Raji (cell line): ENCODE data around the gene COMMD9.

Experiments used
- POLR2A ChIP-seq: IDR thresholded peaks from 2 replicates; pipeline ENCODE4 v1.6.1; 2011; ENCODE audit warnings: low read depth, low read length, control low read depth; ENCODE audit not compliant: insufficient read depth

COMMD9 gene

DNA sequence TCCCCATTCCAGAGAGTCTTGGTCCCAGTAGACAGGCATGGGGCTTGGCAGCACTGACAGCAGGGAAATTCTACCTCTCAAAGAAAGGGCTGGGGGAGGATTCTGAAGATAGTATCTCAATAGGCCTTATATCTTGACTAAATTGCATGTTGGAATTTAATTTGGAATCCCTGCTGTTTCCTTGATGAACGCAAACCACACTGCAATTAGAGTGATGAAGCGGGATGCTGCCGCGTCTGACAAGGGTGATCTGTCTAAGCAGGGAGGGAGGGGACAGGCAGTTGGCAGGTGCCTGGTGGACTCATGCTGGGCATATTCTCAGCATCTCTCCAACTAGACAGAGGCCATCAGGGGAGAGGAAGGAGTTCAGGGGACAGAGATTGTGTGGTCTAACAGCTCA is 48.4 kb downstream of the COMMD9 start:
- TF ChIP-seq POLR2A = no peak

DNA sequence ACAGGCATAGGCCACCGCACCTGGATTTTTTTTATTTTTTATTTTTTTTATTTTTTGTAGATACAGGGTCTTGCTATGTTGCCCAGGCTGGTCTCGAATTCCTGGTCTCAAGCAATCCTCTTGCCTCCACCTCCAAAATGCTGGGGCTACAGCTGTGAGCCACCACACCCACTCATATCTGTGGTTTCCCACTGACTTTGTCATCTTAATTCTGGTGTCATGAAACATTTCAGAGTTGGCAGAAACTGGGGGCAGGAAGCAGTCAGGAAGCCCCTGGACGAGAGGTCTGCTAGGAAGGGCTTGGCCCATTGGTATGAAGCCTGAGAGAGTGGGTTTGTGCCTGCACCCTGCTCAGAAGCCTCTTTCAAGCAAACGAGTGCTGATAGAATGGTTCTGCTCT is 49.1 kb downstream of the COMMD9 start:
- TF ChIP-seq POLR2A = no peak

DNA sequence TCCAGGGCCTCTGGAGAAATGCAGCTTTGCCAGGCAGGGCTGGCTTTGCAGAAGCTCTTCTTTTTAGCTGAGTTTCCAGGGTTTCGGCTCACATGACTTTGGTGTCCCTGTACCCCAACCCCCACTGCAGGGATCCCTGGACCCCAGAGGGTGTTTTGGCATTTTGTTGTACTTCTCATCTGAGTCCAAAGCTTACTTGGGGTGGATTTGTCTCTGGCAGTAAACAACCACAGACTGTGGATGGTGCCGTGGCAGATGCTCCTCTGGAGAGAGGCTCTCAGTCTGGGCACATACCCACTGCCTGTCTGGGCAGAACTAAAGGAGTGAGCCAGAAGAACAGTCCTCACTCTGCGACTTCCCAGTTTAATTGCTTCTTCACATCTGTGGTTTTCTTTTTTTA is 49.6 kb downstream of the COMMD9 start:
- no peak for TF ChIP-seq POLR2A

DNA sequence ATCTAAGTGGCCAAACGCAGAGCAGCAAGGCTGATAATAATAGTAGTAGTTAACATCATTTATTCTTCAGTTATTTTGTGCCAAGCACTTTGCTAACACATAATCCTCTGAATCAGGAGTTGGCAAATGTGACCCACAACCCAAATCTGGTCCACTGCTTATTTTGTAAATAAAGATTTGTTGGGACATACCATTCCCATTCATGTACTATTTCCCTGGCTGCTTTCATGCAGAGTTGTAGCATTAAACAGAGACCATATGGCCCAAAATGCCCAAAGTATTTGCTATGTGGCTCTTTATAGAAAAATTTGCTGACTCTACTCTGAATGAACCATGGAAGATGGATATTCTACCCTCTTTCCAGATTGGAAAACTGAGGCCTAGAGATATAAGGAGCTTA is 50.3 kb downstream of the COMMD9 start:
- TF ChIP-seq POLR2A = no peak

DNA sequence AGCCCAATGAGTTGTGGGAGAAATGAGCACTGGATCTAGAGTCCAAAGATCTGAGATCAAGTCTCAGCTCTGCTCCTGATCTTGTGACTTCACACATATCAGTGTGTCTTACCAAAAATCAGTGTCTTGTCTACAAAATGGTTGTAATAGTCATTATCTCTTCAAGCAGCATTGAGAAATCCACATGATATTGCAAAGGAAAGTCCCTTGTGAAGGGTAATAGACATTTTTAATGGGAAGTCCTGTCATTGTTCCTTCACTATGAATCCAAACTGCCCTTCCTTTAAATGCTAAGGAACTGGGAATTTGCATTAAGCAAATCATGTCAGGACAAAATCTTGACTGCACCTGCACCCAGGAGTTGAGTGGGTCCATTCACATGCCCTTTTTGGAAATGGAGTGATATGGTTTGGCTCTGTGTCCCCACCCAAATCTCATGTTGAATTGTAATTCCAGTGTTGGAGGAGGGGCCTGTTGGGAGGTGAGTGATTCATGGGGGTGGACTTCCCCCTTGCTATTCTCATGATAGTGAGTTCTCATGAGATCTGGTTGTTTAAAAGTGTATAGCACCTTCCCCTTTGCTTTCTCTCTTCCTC is 51.1 kb downstream of the COMMD9 start:
- no peak for TF ChIP-seq POLR2A

DNA sequence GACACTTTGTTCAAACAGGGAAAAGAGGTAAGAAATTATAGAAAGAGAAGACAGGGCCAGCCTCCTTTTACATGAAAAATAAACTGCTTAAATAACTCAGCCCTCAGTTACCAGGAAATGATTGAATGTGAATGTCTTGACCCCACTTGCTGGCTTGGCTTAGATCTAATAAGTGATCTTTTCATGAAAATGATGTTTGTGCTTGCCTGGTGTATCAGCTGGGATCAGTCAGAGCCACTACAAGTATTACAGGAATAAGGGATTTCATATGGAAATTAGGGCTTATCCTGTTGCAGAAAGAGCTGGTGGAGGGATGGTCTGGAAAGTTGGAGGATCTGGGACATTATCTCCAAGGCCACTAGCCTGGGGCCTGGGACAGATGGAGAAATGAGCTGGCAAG is 51.8 kb downstream of the COMMD9 start:
- no peak for TF ChIP-seq POLR2A

DNA sequence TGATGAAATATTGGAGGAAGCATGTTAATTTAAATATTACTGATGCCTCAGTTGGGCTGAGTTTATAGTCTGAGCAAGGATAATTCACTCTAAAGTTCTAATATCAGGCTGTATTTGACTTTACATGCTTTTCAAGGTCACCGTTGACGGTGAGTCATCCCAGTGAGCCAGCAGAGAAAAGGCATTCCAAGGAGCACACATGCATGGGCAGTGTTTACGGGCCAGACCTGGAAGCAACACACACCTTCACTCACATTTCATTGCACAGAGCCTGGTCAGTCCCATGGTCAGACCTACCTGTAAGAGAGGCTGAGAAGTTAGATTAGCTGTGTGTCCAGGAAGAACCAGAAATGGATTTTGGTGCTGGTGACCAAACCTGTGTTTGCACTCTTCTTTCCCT is 53.5 kb downstream of the COMMD9 start:
- TF ChIP-seq POLR2A = no peak

DNA sequence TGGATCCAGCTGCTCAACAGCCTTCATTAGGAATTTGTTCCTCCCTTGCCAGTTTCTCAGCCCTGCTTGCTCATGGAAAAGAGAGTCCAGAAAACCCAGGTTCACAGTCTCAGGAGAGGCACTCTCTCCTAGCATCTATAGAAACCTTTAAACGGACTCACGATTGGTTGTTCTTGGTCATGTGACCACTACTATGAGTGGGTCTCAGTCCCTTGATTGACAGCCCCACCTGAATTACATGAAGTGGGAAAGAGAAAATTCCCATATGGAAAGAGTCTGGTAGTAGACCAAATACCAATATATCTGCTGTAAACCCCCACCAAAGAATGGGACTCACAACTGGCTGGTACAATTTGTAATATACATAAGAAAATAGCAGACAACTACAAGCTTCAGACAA is 54.4 kb downstream of the COMMD9 start:
- no peak for TF ChIP-seq POLR2A

DNA sequence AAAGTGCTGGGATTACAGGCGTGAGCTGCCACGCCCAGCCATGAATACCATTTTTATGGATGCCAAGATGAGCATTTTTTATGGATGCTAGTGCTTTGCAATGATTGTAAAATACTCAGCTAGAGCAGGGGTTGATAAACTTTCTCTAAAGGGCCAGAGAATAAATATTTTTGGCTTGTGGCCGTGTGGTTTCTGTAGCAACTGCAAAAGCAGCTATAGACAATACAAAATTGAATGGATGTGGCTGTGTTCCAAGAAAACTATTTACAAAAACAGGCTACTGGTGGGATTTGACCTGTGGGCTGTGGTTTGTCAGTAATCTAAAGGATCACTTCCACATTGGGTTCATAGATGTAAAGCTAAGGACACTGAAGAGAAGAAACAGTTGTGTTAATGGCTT is 56.0 kb downstream of the COMMD9 start:
- no peak for TF ChIP-seq POLR2A

DNA sequence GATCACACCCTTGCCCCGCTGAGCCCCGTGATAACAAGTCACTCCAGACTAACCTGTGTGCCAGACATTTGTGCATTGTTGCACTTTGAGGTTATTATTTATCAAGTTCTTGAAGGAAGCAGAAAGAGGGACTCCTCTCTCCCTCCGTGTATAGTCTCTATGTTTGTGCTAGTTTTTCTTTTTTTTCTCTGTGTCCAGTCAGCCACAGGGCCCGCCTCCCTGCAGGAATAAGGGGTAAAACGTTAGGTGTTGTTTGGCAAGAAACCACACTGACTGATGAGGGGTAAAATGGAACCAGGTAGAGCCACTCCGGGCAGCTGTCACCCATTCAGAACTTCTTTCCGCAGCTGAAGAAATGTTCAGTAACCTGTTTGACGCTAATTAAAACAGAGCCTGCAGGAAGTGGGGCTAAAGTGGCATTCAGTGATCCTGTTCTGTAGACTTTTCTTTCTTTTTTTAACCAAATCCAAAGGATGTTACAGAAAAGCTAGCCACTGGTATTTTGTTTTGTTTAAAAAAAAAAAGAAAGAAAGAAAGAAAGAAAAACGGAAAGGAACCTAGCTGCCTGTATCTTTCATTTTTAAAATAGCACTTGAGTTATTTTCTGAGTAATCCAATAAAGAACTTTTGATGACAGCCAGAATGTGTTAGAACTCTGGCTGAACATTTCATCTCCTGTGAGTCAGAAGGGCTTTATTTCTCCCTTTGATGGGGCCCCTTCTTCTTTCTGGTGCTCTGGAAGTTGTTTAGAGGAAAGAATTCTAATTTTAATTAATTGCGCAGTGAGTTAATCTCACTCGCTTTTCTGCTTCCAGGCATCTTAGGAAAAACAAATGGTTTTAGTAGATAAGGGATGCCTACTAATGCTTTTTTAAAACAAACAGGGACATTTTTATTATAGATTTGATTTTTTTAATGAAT is 58.2 kb downstream of the COMMD9 start:
- no peak for TF ChIP-seq POLR2A

DNA sequence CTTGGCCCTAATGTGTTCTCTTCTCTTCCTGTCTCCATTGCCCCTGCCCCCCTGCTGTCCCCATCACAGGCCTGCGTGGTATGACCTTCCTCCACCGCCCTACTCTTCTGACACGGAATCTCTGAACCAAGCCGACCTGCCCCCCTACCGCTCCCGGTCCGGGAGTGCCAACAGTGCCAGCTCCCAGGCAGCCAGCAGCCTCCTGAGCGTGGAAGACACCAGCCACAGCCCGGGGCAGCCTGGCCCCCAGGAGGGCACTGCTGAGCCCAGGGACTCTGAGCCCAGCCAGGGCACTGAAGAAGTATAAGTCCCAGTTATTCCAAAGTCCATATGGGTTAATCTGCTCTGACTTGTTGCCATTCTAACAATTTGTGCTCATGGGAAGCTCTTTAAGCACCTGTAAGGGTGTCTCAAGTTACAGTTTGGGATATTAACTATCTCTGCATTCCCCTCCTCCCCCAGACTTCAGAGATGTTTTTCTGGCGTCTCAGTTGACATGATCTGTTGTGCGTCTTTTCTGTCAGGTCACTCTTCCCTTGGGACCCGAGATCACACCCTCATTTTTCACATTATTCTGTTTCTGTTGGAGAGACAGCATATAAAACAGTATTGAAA is 60.0 kb downstream of the COMMD9 start:
- no peak for TF ChIP-seq POLR2A

DNA sequence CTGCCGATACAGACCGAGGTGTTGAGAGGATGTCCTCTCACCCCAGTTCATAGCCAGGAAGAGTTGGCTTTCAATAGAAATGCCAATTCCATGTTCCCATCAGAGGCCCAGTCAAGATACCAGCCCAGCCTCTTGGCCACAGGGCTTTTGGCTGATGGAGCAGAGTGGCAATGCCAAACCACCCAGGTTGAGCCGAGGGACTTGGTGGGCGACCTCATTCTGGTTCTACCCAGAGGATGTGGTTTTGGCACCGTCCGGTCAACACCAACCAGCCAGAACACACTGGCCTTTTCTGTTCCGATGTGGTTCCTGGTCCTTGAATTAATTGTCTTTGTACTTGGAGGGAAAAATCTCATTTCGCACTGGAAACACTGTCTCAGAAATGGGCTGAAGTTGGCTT is 60.5 kb downstream of the COMMD9 start:
- no peak for TF ChIP-seq POLR2A

DNA sequence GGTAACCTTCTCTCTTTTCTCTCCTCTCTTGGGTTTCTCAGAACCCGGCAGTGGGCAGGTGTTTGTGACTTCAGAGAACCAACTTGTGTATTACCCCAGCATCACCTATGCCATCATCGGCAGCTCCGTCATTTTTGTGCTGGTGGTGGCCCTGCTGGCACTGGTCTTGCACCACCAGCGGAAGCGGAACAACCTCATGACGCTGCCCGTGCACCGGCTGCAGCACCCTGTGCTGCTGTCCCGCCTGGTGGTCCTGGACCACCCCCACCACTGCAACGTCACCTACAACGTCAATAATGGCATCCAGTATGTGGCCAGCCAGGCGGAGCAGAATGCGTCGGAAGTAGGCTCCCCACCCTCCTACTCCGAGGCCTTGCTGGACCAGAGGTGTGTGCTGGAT is 62.2 kb downstream of the COMMD9 start:
- no peak for TF ChIP-seq POLR2A

DNA sequence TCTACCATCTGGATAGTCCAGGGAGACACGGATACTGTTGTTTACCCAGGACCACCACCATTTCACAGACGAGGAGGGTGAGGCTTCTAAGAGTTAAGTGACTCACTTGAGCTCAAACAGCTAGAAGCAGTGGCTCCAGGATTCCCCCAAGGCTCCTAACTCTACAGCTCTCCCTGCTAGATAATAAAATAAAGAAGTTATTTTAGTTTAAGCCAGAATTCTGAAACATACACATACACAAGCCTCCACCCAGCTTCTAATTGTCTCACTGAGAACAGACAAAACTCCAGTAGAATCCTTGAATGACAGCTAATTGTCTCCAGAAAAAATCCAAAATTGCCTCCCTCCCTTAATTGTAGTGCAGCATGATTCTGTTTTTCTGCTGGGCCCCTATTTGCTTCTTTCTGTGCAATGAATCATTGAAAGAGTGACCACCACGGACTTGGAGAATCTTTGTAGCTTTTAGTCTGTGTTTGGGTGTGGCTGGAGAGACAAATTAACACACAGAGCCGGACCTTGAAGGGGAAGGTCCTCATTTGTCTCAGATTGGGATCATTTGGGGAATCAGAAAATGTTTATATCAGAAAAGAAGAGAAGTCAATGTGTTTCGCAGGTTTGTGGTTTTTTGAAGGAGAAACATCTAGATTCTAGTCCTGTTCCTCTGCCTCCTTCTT is 64.9 kb downstream of the COMMD9 start:
- TF ChIP-seq POLR2A = no peak

DNA sequence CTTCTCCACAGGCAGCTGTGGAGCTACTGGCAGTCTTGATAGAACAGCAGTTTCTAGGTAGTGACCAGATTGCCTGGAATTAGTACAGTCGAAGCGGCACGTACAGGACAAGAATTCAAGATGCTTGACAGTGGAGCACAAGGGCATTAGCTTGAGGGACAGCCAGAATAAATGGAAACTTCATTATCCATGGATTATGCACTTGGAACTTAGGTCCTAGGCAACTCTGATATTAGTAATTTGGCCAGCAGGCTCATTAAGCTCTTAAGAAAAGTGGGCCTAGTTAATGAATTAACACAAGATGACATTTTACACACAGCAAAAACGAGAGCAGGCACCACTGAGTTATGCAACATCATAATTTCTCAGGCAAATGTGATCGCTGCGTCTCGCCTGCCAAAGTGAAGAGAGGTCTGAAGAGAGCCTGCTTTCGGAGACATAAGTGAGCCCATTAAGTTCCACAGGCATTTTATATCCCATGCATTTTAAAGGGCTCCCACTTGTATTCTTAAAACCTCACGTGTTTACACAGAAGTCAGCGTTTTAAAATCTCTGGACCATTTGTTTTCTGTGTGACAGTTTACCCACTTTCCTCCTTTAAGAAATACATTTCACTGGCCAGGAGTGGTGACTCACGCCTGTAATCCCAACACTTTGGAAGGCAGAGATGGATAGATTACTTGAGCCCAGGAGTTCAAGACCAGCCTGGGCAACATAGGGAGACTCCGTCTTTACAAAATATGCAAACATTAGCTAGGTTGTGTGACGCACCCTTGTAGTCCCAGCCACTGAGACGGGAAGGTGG is 66.2 kb downstream of the COMMD9 start:
- TF ChIP-seq POLR2A = no peak
